H1 (cell line): Measurements from ENCODE around the gene ADCY3. TPM values are rescaled to one million over a fixed set of nuclear protein-coding genes. Genes with fewer than 3 reads are reported as not detected.

Source experiments
- CTCF ChIA-PET: fragments of 300-600 bp; sonication (Branson Sonifier 250); formaldehyde crosslinking; loops from one replicate; lab custom pipeline; 2021; ENCODE audit not compliant: partially characterized antibody; lab: Charles Lee
- POLR2A ChIA-PET: fragments of 300-600 bp; sonication (Branson Sonifier 250); formaldehyde crosslinking; loops from one replicate; lab custom pipeline; 2021; ENCODE audit warnings: inconsistent platforms; ENCODE audit not compliant: partially characterized antibody; lab: Charles Lee
- DNase-seq, 2 experiments: peaks; one replicate each; pipeline versions ENCODE4 v3.0.0 to v3.0.0-alpha.2; 2010 to 2022; ENCODE audit warnings: low spot score in 2 of 2, low read depth in 1 of 2, mixed read lengths in 1 of 2
- FAIRE-seq: peaks from 2 replicates; lab custom pipeline; 2011; peaks lifted over from hg19 to GRCh38; lab: Jason Lieb, UNC
- H2AFZ ChIP-seq: 2 replicates; pipeline ENCODE4 v1.8.1; 2012; ENCODE audit warnings: low read length, inconsistent platforms
- H2AK5ac ChIP-seq: 2 replicates; pipeline ENCODE4 v1.6.1; 2013; ENCODE audit warnings: low read depth, low read length
- H2BK120ac ChIP-seq: replicated peaks from 2 replicates; pipeline ENCODE3; 2013; ENCODE audit warnings: low read depth, low read length, inconsistent platforms
- H2BK12ac ChIP-seq: 2 replicates; pipeline ENCODE4 v1.6.1; 2013; ENCODE audit warnings: low read depth, low read length
- H2BK15ac ChIP-seq: 2 replicates; pipeline ENCODE4 v1.6.1; 2013; ENCODE audit warnings: low read length
- H2BK20ac ChIP-seq: 2 replicates; pipeline ENCODE4 v1.6.1; 2013; ENCODE audit warnings: low read length
- H2BK5ac ChIP-seq: 2 replicates; pipeline ENCODE4 v1.6.1; 2013; ENCODE audit warnings: low read depth, low read length
- H3K14ac ChIP-seq: 2 replicates; pipeline ENCODE4 v1.6.1; 2013; ENCODE audit warnings: inconsistent platforms; ENCODE audit not compliant: insufficient read length
- H3K18ac ChIP-seq: 2 replicates; pipeline ENCODE4 v1.6.1; 2013; ENCODE audit warnings: low read length; ENCODE audit errors: extremely low read depth
- H3K23ac ChIP-seq: 2 replicates; pipeline ENCODE4 v1.6.1; 2013; ENCODE audit warnings: inconsistent platforms; ENCODE audit not compliant: insufficient read length
- H3K23me2 ChIP-seq: 2 replicates; pipeline ENCODE4 v1.6.1; 2013; ENCODE audit warnings: low read depth, low read length
- H3K27ac ChIP-seq: 2 replicates; pipeline ENCODE4 v1.6.1; 2011; ENCODE audit warnings: low read depth, low read length, inconsistent platforms
- H3K27me3 ChIP-seq, 4 experiments: replicated peaks in 1 of 4; 1 replicate in 1 of 4; 2 replicates in 3 of 4; pipeline versions ENCODE4 v1.6.1 to v1.8.1; 2011 to 2013; ENCODE audit warnings: low read length in 3 of 4, mild to moderate bottlenecking in 3 of 4, inconsistent platforms in 2 of 4, mixed read lengths in 2 of 4, moderate library complexity in 1 of 4; ENCODE audit not compliant: control insufficient read depth in 3 of 4, insufficient read depth in 3 of 4; ENCODE audit errors: extremely low read depth in 1 of 4
- H3K36me3 ChIP-seq, 4 experiments: 2 replicates each; pipeline versions ENCODE4 v1.6.1 to v1.8.1; 2011 to 2013; ENCODE audit warnings: mild to moderate bottlenecking in 4 of 4, low read length in 3 of 4, moderate library complexity in 2 of 4, control low read depth in 1 of 4, inconsistent platforms in 1 of 4; ENCODE audit not compliant: insufficient read depth in 4 of 4, control insufficient read depth in 2 of 4
- H3K4ac ChIP-seq: replicated peaks from 2 replicates; pipeline ENCODE3; 2013; ENCODE audit warnings: low read length, low read depth, mixed read lengths, inconsistent platforms; ENCODE audit not compliant: insufficient read length
- H3K4me1 ChIP-seq, 4 experiments: replicated peaks in 1 of 4; 1 replicate in 1 of 4; 2 replicates in 3 of 4; pipeline versions ENCODE4 v1.6.1 to v1.8.1; 2011 to 2013; ENCODE audit warnings: low read length in 3 of 4, inconsistent platforms in 2 of 4, mixed read lengths in 1 of 4; ENCODE audit not compliant: insufficient read depth in 4 of 4, control insufficient read depth in 3 of 4
- H3K4me2 ChIP-seq, 2 experiments: 2 replicates each; pipeline versions ENCODE4 v1.6.1 to v1.8.1; 2011 to 2013; ENCODE audit warnings: low read depth in 2 of 2, low read length in 2 of 2, control low read depth in 1 of 2, inconsistent platforms in 1 of 2, mild to moderate bottlenecking in 1 of 2; ENCODE audit not compliant: insufficient read depth in 1 of 2
- H3K4me3 ChIP-seq, 4 experiments: fragments of 200-600, 300-600 bp in 1 of 4; sonication (generic), shearing (Covaris generic), sonication (Bioruptor Twin) in 1 of 4; 2 replicates each; pipeline versions ENCODE4 v1.5.1 to v1.8.1; 2011 to 2016; ENCODE audit warnings: low read length in 4 of 4, low read depth in 3 of 4, control low read depth in 2 of 4, inconsistent platforms in 2 of 4, mild to moderate bottlenecking in 2 of 4, mixed read lengths in 1 of 4, moderate library complexity in 1 of 4; ENCODE audit not compliant: insufficient read depth in 2 of 4; ENCODE audit errors: extremely low read depth in 1 of 4
- H3K56ac ChIP-seq: replicated peaks from 2 replicates; pipeline ENCODE3; 2013; ENCODE audit warnings: low read depth, mild to moderate bottlenecking, mixed read lengths, low read length, inconsistent platforms; ENCODE audit not compliant: insufficient read length
- H3K79me1 ChIP-seq: 2 replicates; pipeline ENCODE4 v1.6.1; 2013; ENCODE audit warnings: low read depth, low read length, control low read depth
- H3K79me2 ChIP-seq, 2 experiments: 2 replicates each; pipeline versions ENCODE4 v1.6.1 to v1.8.1; 2012 to 2013; ENCODE audit warnings: low read length in 2 of 2, mild to moderate bottlenecking in 2 of 2, inconsistent platforms in 1 of 2; ENCODE audit not compliant: insufficient read depth in 2 of 2, control insufficient read depth in 1 of 2
- H3K9ac ChIP-seq, 4 experiments: replicated peaks in 1 of 4; 1 replicate in 1 of 4; 2 replicates in 3 of 4; pipeline versions ENCODE4 v1.6.1 to v1.8.1; 2011 to 2013; ENCODE audit warnings: low read depth in 3 of 4, low read length in 3 of 4, control low read depth in 2 of 4, mild to moderate bottlenecking in 2 of 4, moderate library complexity in 2 of 4, inconsistent platforms in 1 of 4; ENCODE audit errors: extremely low read depth in 1 of 4
- H3K9me3 ChIP-seq, 2 experiments: 2 replicates each; pipeline versions ENCODE4 v1.6.1 to v1.8.1; 2012 to 2013; ENCODE audit warnings: mild to moderate bottlenecking in 2 of 2, moderate library complexity in 2 of 2, control low read depth in 1 of 2, inconsistent platforms in 1 of 2, low read depth in 1 of 2, low read length in 1 of 2, mixed read lengths in 1 of 2; ENCODE audit not compliant: insufficient read depth in 2 of 2
- H4K20me1 ChIP-seq, 2 experiments: replicated peaks in 1 of 2; 2 replicates each; pipeline versions ENCODE3 to v1.8.1; 2011 to 2013; ENCODE audit warnings: inconsistent platforms in 2 of 2, low read length in 2 of 2, mild to moderate bottlenecking in 1 of 2; ENCODE audit not compliant: insufficient read depth in 2 of 2, control insufficient read depth in 1 of 2
- H4K5ac ChIP-seq: 2 replicates; pipeline ENCODE4 v1.6.1; 2013; ENCODE audit warnings: low read length, low read depth, mixed read lengths, inconsistent platforms; ENCODE audit not compliant: insufficient read length
- H4K8ac ChIP-seq: 2 replicates; pipeline ENCODE4 v1.8.0; 2013; ENCODE audit warnings: mild to moderate bottlenecking, moderate library complexity, low read length, inconsistent platforms; ENCODE audit not compliant: insufficient read depth; ENCODE audit errors: extremely low read depth
- H4K91ac ChIP-seq: replicated peaks from 2 replicates; pipeline ENCODE3; 2013; ENCODE audit warnings: low read length, mixed read lengths, inconsistent platforms; ENCODE audit not compliant: insufficient read length
- EZH2 ChIP-seq: fragments of 200-600 bp; sonication (generic); IDR thresholded peaks from 2 replicates; pipeline ENCODE4 v1.7.1; 2012; ENCODE audit warnings: low read depth, mild to moderate bottlenecking, moderate library complexity, low read length, inconsistent platforms; ENCODE audit not compliant: severe bottlenecking
- WGBS, 2 experiments: shearing (Covaris generic) in 1 of 2; methylation state at CpG; one replicate each; pipeline versions ENCODE4 v1.1.6 to v1.1.7; 2013 to 2015; ENCODE audit warnings: low lambda C conversion rate in 2 of 2, mixed read lengths in 2 of 2, inconsistent platforms in 1 of 2, low coverage in 1 of 2, missing lambda C conversion rate in 1 of 2; ENCODE audit not compliant: insufficient replicate concordance in 2 of 2, insufficient coverage in 1 of 2, insufficient read length in 1 of 2; ENCODE audit errors: extremely low coverage in 1 of 2, missing lambda C conversion rate in 1 of 2; 5-methylcytosine and 5-hydroxymethylcytosine counted together
- polyA plus RNA-seq, 7 experiments: library from polyadenylated mRNA; depleted of rRNA in 3 of 7; stranded (reverse) in 5 of 7; unstranded in 2 of 7; fragments of >200 nt in 5 of 7; fragments of 200-250 nt in 2 of 7; gene quantifications; 1 replicate in 5 of 7; 2 replicates in 1 of 7; 4 replicates in 1 of 7; pipeline versions ENCODE4 v1.2.1 to v1.2.3, GENCODE V29; 2011 to 2013; ENCODE audit warnings: missing spikeins in 2 of 7, mixed read lengths in 2 of 7
- total RNA-seq: library from RNA; stranded (reverse); fragmentation: NEBNext Ultra II Directional; extraction: Animal tissue kit (Norgen Biotek cat#: 25700); gene quantifications from 2 replicates; pipeline ENCODE4 v1.2.1, GENCODE V29; 2021

Gene ADCY3
- total and polyA plus RNA-seq, 2 of the 8 experiments (the other 6 are each of a cell fraction or from before 2014, with no cell fraction given) = 45.1 to 52.9 TPM

DNA sequence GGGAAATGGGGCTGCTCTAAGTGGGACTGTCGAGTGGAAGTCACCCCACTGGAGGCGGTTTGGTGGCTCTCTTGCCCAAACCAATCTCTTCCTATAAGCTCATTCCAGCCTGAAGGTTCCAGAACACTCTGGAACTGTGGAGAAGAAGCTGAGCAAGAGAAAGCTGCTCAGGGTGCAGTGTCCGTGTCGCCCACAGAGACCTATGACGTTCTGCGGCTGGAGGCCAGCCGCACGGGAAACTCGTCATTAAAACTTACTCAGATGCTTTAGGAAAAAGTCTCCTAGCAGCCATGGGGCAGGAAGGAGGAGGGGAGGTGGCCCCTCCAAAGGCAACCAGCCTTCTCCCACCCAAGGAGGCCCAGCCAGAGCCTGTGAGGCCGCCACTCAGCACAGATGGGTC is 41.7 kb downstream of the ADCY3 start:
- WGBS, 2 experiments = 91% methylated on average over 10 of the region's 10 CpGs; no CpG with 5 or more reads in 1 of the 2 experiments
- Histone ChIP-seq H2BK120ac (no peak overlapping the region), H3K23ac (no peak overlapping the region), H2BK12ac (no peak overlapping the region), H2AFZ (no peak overlapping the region), H3K56ac (no peak overlapping the region), H4K8ac (no peak overlapping the region), H3K23me2 (no peaks in the 10 kb centered on the region), H4K5ac (no peak overlapping the region), H3K4me3 (no peak overlapping the region), H3K4me1 (no peaks in the 10 kb centered on the region; a peak in 1 of 7 replicates), H4K91ac (no peak overlapping the region), H3K14ac (no peak overlapping the region), H3K18ac (no peak overlapping the region), H4K20me1 (no peaks in the 10 kb centered on the region), H3K4ac (no peak overlapping the region), H3K36me3 (no peaks in the 10 kb centered on the region), H3K79me1 (no peaks in the 10 kb centered on the region; the same call in none of the 2 replicates), H3K9me3 (no peaks in the 10 kb centered on the region), H2BK5ac (no peak overlapping the region), H3K27ac (no peak overlapping the region), H3K9ac (no peak overlapping the region), H3K27me3 (no peaks in the 10 kb centered on the region), H2BK15ac (no peak overlapping the region), H3K4me2 (no peak overlapping the region), H2AK5ac (no peak overlapping the region), H3K79me2 (no peaks in the 10 kb centered on the region), H2BK20ac (no peak overlapping the region)
- CTCF ChIA-PET = interaction anchor here (0.6 kb wide), 1 partner anchor 286 kb away, joined by 3 read pairs; no protein-coding TSS in a partner anchor
- FAIRE-seq (no peak), DNase-seq (no peak)
- POLR2A ChIA-PET = no interaction called here
- TF ChIP-seq EZH2 = no peak
